ENCODE measurements around the gene PRKAB1. TPM values are rescaled to one million over a fixed set of nuclear protein-coding genes. Genes with fewer than 3 reads are reported as not detected.
"Not testable (repeated sequence)": the region's sequence is repeated elsewhere in the genome, so short reads cannot be mapped to it uniquely, and the experiment has no call there.

PRKAB1 gene
- total RNA-seq, 3 donors from 2014 or later: 30.9 to 37.3 (median 32.5) TPM

DNA sequence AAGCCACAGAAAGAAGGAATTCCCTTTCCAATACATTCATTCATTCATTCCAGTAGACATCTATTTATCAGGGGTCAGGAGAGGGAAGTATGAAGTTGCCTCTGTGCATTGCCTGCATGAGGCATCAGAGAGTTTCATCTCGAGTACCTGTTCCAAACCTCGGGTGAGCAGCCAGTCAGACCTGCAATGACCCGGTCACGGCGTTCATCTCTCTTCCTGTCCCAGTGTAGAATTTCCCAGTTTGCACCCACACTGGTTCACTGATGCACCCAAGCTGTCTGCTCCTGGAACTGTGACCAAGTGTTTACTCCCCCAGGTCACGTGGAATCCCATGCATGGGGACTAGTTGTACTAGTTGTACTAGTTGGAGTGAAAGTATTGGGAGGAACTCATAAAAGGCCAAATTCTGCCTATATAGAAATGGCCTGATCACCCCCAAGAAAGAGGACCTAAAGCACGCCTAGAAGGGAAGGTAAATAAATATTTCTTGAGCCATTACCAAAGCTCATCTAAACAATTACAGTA is 22.3 kb upstream of the PRKAB1 start:
- no peak for DNase-seq
- H3K36me3 Mint-ChIP-seq (ENCODE audit: insufficient read depth): no peaks in the 10 kb centered on the region
- H3K9me3 Mint-ChIP-seq: no peaks in the 10 kb centered on the region
- no peaks in the 10 kb centered on the region for H3K4me1 Mint-ChIP-seq (ENCODE audit: low read depth)
- H3K27me3 Mint-ChIP-seq (ENCODE audit: low read depth): peaks cover 28% of the 10 kb centered on the region
- no peak for ATAC-seq
- H3K4me3 Mint-ChIP-seq: no peak overlapping the region

DNA sequence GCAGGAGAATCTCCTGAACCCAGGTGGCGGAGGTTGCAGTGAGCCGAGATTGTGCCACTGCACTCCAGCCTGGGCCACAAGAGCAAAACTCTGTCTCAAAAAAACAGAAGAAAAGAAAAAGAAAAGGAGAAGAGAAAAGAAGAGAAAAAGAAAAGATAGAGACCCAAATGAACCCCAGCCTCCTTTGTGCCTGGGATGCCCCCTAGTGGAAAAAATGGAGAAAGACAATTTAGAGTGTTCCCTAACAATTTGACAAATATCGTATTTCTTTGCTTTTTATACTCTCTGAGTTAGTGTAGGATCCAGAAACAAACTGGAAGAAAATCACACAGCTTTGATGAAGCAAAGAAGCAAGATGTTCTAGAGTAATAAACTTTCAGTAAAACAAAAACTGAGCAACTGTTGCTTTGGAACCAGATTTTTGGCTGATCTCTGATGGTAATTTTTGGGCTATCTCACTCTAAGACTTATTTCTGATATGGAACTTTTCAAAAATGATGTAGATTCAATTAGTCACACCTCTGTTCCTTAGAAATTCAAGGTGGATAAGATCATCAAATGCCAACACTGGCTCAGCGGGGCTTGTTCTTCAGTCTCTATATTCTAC is 18.6 kb upstream of the PRKAB1 start:
- ATAC-seq (no peak), DNase-seq (no peak)
- peaks cover 13% of the 10 kb centered on the region for H3K9me3 Mint-ChIP-seq

DNA sequence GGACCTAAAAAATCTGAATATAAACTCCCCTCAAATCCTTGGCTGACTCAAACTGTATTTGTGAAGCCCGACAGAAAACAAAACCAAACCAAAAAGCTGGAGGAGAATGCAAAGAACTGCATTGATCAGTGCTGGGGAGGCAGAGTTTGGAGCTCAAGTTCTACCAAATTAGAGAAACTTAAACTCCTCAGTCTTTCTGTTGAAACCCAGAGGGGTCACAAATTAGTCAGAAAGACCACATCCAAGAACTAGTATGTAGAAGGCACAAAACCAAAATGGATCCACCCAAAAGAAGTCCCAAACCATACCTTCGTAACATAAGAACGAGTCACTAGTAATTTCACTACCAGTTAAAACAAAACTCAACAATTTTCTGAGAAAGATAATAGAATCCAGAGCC is 15.3 kb upstream of the PRKAB1 start:
- ATAC-seq (no peak), DNase-seq (no peak)
- H3K36me3 Mint-ChIP-seq (ENCODE audit: insufficient read depth): no peaks in the 10 kb centered on the region
- H3K9me3 Mint-ChIP-seq: peaks cover 13% of the 10 kb centered on the region
- no peak overlapping the region for H3K4me3 Mint-ChIP-seq
- no peaks in the 10 kb centered on the region for H3K4me1 Mint-ChIP-seq (ENCODE audit: low read depth)
- H3K27me3 Mint-ChIP-seq (ENCODE audit: low read depth): peaks cover 11% of the 10 kb centered on the region

More for the DNA sequence above, 18.6 kb upstream of the PRKAB1 start:
- no peaks in the 10 kb centered on the region for H3K4me1 Mint-ChIP-seq (ENCODE audit: low read depth)
- H3K4me3 Mint-ChIP-seq: no peak overlapping the region
- peaks cover 14% of the 10 kb centered on the region for H3K27me3 Mint-ChIP-seq (ENCODE audit: low read depth)
- H3K36me3 Mint-ChIP-seq (ENCODE audit: insufficient read depth): no peaks in the 10 kb centered on the region

DNA sequence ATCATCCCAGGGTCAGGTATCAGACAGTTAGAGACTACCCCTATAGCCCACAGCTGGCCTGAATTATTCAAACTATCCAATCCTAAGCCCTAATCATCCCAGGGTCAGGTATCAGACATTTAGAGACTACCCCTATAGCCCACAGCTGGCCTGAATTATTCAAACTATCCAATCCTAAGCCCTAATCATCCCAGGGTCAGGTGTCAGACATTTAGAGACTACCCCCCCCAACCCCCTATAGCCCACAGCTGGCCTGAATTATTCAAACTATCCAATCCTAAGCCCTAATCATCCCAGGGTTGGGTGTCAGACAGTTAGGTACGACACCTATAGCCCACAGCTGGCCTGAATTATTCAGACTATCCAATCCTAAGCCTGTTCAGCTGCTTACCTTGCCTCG is 10.9 kb upstream of the PRKAB1 start:
- DNase-seq; ATAC-seq; H3K4me1 Mint-ChIP-seq (ENCODE audit: low read depth); H3K27me3 Mint-ChIP-seq (ENCODE audit: low read depth); H3K36me3 Mint-ChIP-seq (ENCODE audit: insufficient read depth); H3K4me3 Mint-ChIP-seq: not testable (repeated sequence)
- peaks cover 13% of the 10 kb centered on the region for H3K9me3 Mint-ChIP-seq

DNA sequence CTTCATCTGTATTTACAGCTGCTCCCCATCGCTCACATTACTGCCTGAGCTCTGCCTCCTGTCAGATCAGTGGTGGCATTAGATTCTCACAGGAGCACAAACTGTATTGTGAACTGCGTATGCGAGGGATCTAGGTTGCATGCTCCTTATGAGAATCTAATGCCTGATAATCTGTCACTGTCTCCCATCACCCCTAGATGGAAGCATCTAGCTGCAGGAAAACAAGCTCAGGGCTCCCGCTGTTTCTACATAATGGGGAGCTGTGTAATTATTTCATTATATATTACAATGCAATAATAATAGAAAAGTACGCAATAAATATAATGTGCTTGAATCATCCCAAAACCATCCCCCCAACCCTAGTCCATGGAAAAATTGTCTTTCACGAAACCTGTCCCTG is 9.8 kb upstream of the PRKAB1 start:
- ATAC-seq; H3K36me3 Mint-ChIP-seq (ENCODE audit: insufficient read depth); H3K27me3 Mint-ChIP-seq (ENCODE audit: low read depth); H3K9me3 Mint-ChIP-seq; DNase-seq; H3K4me3 Mint-ChIP-seq; H3K4me1 Mint-ChIP-seq (ENCODE audit: low read depth): not testable (repeated sequence)

DNA sequence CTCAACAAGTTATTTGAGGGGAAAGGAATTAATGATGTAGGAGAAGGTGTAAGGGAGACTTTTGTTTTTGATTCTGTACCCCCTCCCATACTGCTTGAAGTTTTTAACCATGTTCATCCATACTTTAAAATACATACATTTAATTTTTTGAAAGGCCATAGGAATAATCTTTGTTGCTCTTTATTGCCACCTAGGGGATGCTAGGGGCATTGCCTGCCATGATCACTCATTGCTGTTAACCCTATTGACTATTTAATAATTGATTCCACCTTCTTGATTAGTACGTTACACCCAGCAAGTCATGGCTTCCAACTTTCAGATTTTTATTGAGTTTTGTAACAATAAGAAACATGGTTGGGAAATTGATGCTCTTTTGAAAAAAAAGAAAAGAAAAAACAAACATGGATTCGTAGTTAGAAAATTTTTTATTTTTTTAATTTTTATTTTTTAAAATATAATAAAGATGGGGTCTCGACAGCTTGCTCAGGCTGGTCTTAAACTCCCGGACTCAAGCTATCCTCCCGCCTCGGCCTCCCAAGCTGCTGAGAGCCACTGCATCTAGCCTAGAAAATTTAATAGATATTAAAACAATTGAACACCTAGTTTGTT is 8.5 kb upstream of the PRKAB1 start:
- H3K4me1 Mint-ChIP-seq (ENCODE audit: low read depth): peaks cover 7% of the 10 kb centered on the region
- no peaks in the 10 kb centered on the region for H3K36me3 Mint-ChIP-seq (ENCODE audit: insufficient read depth)
- ATAC-seq (peak in 1 of 2 donors; percentile 50), DNase-seq (peak; percentile 36)
- H3K9me3 Mint-ChIP-seq: no peaks in the 10 kb centered on the region
- H3K4me3 Mint-ChIP-seq: no peak overlapping the region
- H3K27me3 Mint-ChIP-seq (ENCODE audit: low read depth): no peaks in the 10 kb centered on the region

DNA sequence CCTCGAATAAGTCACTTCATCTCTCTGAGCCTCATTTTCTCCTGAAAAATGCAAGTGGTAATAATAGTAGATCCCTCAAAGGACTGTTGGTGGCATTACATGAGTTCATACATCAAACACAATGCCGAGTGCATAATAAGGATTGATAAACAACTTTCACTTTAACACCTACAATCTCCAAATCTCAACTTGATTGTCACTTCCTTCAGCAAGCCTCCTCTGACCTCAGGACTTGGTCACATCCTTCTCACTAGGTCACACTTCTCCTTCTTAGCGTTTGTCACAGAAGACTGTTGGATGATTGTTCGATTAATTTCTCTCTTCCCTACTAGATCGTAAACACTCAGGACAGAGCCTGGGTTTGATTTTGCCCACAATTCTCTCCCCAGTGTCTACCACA is 7.9 kb upstream of the PRKAB1 start:
- H3K36me3 Mint-ChIP-seq (ENCODE audit: insufficient read depth): no peaks in the 10 kb centered on the region
- ATAC-seq: no peak
- no peak for DNase-seq
- peaks cover 7% of the 10 kb centered on the region for H3K4me1 Mint-ChIP-seq (ENCODE audit: low read depth)
- H3K4me3 Mint-ChIP-seq: no peak overlapping the region
- no peaks in the 10 kb centered on the region for H3K27me3 Mint-ChIP-seq (ENCODE audit: low read depth)
- H3K9me3 Mint-ChIP-seq: no peaks in the 10 kb centered on the region

DNA sequence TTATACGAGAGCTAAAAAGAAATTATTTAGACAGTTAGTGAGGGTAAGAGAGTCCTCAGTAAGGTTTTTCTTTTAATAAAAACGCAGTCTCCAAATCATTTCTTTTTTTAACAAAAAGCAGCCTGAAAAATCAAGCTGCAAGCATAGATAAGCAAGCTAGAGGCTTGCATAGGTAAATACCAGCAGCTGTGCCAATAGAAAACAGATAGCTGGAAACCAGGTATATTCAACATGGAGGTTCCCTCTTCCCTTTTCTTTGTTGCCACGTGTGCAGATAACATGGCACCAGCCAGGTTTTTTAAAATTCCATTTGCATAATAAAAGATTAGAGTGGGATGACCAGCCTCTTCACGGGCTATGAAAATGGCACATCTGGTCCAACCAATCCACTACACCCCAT is 6.1 kb upstream of the PRKAB1 start:
- Mint-ChIP-seq H3K27me3 (ENCODE audit: low read depth) (no peaks in the 10 kb centered on the region), H3K9me3 (no peaks in the 10 kb centered on the region), H3K4me3 (no peak overlapping the region), H3K36me3 (ENCODE audit: insufficient read depth) (no peaks in the 10 kb centered on the region), H3K4me1 (ENCODE audit: low read depth) (peaks cover 16% of the 10 kb centered on the region)
- DNase-seq: no peak
- no peak for ATAC-seq

DNA sequence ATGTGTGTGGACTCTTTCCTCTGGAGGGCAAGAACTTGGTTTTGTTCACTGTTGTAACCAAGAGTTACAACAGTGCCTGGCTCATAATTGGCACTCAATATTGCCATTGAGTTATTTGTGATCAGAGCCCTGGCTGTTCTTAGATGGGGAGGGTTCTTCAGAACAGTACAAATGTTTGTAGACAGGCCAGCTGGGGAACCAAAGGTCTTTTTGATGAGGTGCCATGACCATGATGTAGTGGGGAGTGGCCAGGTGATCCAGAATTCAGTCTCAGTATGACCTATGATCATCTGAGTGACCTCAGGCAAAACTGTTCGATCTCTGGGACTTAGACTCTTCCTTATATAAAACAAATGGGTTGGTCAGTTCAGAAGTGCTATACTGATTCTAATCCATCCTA is 3.3 kb upstream of the PRKAB1 start:
- peaks cover 30% of the 10 kb centered on the region for H3K4me1 Mint-ChIP-seq (ENCODE audit: low read depth)
- H3K36me3 Mint-ChIP-seq (ENCODE audit: insufficient read depth): no peaks in the 10 kb centered on the region
- no peak for DNase-seq
- ATAC-seq: no peak
- H3K27me3 Mint-ChIP-seq (ENCODE audit: low read depth): no peaks in the 10 kb centered on the region
- H3K9me3 Mint-ChIP-seq: no peaks in the 10 kb centered on the region
- H3K4me3 Mint-ChIP-seq: no peak overlapping the region

DNA sequence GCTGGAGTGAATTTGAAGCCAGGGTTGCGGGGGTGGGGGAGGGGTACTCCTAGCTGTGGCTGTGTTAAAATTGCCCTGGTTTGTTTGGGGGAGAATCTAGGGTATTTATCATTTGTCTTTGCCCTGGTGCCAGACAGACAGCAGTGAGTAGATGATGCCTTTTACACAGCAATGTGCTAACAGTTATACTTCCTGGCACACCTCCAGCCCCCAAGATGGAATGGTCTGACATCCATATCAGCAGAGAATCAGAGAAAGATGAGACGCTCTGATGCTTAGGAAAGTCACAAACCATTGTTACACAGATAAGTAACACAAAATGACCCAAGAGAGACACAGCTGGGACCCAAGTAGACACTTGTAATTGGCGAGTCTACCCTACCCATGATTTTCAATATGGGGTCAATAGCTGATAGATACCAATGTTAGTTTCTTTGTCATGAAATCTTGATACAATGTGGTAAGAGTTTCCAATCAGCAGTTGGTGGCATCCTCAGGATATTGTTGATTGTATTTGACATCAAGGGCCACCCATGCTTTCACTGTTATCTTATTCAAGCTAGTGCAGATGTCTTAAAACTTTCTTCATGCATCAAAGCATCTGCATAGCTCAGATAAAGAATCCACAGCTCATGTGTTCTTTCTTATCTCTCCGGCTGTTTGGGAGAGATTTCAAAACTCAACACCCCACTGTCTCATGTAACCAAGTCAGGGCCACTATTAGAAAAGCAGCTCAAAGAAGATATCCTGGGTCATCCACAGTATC is 2.6 kb upstream of the PRKAB1 start:
- no peak for ATAC-seq
- no peak overlapping the region for H3K4me3 Mint-ChIP-seq
- peaks cover 6% of the 10 kb centered on the region for H3K36me3 Mint-ChIP-seq (ENCODE audit: insufficient read depth)
- no peaks in the 10 kb centered on the region for H3K27me3 Mint-ChIP-seq (ENCODE audit: low read depth)
- peaks cover 31% of the 10 kb centered on the region for H3K4me1 Mint-ChIP-seq (ENCODE audit: low read depth)
- DNase-seq: no peak
- no peaks in the 10 kb centered on the region for H3K9me3 Mint-ChIP-seq

DNA sequence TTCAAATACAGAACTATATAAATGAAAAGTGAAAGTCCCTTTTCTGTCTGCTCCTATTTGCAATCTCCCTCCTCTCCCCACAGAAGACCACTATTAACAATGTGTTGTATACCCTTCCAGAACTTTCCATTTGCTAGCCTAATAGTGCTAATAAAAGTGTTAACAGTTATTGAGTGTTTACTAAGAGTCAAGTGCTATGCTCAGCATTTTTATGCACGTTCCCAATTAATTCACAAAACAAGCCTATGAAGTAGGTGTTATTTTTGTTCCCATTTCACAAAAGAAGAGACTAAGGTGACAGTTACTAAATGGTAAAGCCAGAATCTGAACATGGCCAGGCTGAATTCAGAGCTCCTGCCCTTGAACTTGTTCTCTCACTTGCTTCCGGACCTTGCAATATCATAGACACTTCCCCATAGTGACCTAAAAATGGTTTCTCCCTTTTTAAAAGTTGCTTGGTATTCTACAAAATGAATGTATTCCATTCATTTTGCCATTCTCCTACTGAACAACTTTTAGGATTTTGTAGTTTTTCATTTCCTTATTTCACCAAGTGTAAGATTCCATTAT is 1.6 kb upstream of the PRKAB1 start:
- Mint-ChIP-seq H3K36me3 (ENCODE audit: insufficient read depth) (peaks cover 14% of the 10 kb centered on the region), H3K4me1 (ENCODE audit: low read depth) (peaks cover 40% of the 10 kb centered on the region)

DNA sequence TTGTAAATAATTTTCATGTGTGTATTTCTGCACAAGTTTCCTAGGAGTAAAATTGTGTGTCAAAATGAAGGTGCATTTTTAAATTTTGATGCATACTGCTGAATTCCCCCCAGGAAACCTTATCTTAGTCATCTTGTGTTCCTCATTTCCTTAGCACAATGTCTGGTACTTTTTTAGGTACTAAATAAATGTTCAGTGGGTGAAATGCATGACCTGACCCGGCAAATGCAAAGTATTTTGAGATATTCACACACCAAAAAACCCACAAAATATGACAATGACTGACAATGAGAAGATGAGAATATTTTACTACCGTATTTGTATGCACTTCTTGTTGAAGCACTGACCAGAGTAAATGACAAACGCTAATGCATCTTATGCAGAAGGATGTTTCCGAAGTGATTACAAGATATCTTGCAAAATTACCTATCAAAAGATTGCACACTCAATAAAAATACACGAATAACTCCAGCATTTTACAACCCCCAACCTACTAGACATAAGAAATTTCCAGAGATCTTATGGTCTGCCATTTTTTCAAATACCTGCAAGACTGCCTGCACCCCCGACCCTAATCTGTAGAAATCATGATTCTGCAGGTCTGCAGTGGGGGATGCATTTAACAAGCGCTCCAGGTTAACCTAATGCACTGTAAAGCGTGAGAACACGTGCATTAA is 895 bp upstream of the PRKAB1 start:
- H3K9me3 Mint-ChIP-seq: no peaks in the 10 kb centered on the region
- peaks cover 17% of the 10 kb centered on the region for H3K36me3 Mint-ChIP-seq (ENCODE audit: insufficient read depth)
- DNase-seq (no peak), ATAC-seq (peak in 1 of 2 donors; percentile 6)
- no peaks in the 10 kb centered on the region for H3K27me3 Mint-ChIP-seq (ENCODE audit: low read depth)
- peaks cover 45% of the 10 kb centered on the region for H3K4me1 Mint-ChIP-seq (ENCODE audit: low read depth)
- H3K4me3 Mint-ChIP-seq: peak overlapping the region; percentile 93

More for the DNA sequence above, 1.6 kb upstream of the PRKAB1 start:
- no peaks in the 10 kb centered on the region for H3K27me3 Mint-ChIP-seq (ENCODE audit: low read depth)
- ATAC-seq (no peak), DNase-seq (no peak)
- H3K4me3 Mint-ChIP-seq: peak overlapping the region; percentile 93
- no peaks in the 10 kb centered on the region for H3K9me3 Mint-ChIP-seq

DNA sequence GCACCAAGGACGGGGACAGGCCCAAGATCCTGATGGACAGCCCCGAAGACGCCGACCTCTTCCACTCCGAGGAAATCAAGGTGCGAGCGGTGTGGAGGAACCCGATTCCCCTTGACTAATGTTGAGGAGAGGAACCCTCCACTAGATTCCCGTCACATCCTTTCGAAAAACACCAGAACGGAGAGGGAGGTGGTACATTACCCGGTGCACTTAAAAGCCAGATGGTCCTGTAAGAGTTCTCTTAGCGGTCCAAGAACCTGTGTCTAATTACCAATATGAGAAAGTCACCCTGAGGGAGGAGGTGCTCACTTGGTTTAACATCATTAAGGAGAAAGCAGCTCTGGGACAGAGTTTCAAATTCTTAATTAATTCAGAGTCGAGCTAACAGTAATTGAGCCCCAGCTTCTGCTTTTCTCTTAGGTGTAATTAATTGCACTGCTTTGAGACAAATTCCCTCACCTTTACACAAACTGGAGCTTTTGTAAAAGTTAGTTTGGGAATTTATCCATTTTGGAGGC is 450 bp downstream of the PRKAB1 start:
- ATAC-seq (peak in 1 of 2 donors; percentile 3), DNase-seq (no peak)

More for the DNA sequence above, 450 bp downstream of the PRKAB1 start:
- H3K36me3 Mint-ChIP-seq (ENCODE audit: insufficient read depth): peaks cover 27% of the 10 kb centered on the region
- peak overlapping the region; percentile 93 for H3K4me3 Mint-ChIP-seq
- H3K27me3 Mint-ChIP-seq (ENCODE audit: low read depth): no peaks in the 10 kb centered on the region
- no peaks in the 10 kb centered on the region for H3K9me3 Mint-ChIP-seq
- peaks cover 59% of the 10 kb centered on the region for H3K4me1 Mint-ChIP-seq (ENCODE audit: low read depth)

Data from activated T-cell treated with anti-CD3 and anti-CD28 coated beads, Interleukin-2, amount 50 U/mL, for 4 hours (primary cell).